LHCN-M2 (cell line): ENCODE data around the gene MUC13. TPM values are rescaled to one million over a fixed set of nuclear protein-coding genes. Genes with fewer than 3 reads are reported as not detected.

Experiments used
- DNase-seq: peaks from one replicate; pipeline ENCODE4 v3.0.0-alpha.2; 2012; ENCODE audit warnings: low read depth
- total RNA-seq: library from RNA; depleted of rRNA; stranded (reverse); fragments of >200 nt; gene quantifications from 2 replicates; pipeline ENCODE4 v1.2.3, GENCODE V29; 2014

MUC13 gene
- total RNA-seq, 1 experiment from 2014 or later = 0.17 TPM

DNA sequence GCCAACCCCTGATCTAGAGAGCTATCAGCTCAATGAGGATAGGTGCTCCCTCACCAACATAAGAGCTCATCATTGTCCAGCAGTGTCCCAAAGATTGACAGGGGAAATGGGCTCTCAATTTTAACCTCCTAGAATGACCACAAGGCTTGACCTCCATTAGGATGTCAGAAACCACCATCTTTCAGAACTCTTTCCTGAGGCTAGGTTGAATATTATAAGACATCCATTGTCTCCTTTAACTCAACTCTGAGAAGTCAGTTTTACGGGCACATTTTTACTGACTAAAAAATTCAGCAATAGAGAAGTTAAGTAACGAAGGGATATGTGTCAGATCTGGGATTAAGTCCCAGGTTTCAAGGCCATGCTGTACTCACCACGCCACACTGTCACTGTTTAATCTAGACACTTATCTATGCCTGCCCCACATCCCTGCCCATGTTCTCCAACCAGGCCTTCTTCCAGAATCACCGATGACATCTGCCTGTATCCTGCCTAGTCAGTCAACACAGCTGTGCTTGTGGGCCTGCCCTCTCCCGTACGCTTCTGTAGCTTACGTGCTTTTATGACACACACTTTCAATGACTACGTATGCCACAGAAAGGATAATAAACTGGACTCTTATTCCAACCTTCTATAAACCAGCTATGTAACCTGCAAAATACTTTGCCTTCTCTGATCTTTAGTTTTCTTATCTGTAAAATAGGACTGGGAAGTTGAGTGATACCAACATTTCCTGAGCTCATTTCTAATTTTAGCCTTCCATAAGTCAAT, 17.1 kb upstream of the MUC13 start:
- peak; percentile 77 for DNase-seq

GRCh38 chr3:124950026-124950425, 15.5 kb upstream of the MUC13 start:
- DNase-seq = no peak

- no peak for DNase-seq
Observed at GRCh38 chr3:124942613-124943012, 8.1 kb upstream of the MUC13 start.

- DNase-seq = no peak
Observed at GRCh38 chr3:124941771-124942170, 7.2 kb upstream of the MUC13 start.

- DNase-seq = no peak
Observed at GRCh38 chr3:124939661-124940060, 5.1 kb upstream of the MUC13 start.

GRCh38 chr3:124938896-124939295, 4.3 kb upstream of the MUC13 start:
- DNase-seq = no peak

- no peak for DNase-seq
Observed at GRCh38 chr3:124937049-124937448, 2.5 kb upstream of the MUC13 start.

DNA sequence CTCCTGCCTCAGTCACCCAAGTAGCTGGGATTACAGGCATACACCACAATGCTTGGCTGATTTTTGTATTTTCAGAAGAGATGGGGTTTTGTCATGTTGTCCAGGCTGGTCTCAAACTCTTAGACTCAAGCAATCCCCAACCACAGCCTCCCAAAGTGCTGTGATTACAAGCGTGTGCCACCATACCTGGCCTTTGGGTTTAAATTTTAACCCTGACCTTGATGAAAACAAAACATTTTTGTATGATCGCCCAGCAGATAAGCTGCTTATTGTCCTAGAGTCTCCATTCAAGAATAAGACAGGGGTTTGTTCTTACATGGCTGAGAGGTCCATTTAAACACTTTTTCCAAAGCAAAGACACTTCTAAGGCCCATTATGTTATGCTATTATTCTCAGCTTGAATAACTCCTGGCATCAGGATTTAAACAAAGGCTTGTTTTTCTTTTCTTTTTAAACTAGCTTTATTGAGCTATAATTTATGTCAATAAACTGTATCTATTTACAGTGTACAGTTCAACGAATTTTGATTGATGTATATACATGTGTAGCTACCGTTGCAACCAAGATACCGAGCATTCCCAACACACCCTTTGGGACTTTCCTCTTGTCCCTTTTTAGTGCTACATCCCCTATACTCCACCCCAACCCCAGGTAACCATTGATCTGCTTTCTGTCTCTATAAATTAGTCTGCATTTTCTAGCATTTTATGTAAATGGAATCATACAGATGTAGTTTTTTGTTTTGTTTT, 1.4 kb upstream of the MUC13 start:
- DNase-seq = no peak

GRCh38 chr3:124935264-124935663, 713 bp upstream of the MUC13 start:
- DNase-seq = no peak

DNA sequence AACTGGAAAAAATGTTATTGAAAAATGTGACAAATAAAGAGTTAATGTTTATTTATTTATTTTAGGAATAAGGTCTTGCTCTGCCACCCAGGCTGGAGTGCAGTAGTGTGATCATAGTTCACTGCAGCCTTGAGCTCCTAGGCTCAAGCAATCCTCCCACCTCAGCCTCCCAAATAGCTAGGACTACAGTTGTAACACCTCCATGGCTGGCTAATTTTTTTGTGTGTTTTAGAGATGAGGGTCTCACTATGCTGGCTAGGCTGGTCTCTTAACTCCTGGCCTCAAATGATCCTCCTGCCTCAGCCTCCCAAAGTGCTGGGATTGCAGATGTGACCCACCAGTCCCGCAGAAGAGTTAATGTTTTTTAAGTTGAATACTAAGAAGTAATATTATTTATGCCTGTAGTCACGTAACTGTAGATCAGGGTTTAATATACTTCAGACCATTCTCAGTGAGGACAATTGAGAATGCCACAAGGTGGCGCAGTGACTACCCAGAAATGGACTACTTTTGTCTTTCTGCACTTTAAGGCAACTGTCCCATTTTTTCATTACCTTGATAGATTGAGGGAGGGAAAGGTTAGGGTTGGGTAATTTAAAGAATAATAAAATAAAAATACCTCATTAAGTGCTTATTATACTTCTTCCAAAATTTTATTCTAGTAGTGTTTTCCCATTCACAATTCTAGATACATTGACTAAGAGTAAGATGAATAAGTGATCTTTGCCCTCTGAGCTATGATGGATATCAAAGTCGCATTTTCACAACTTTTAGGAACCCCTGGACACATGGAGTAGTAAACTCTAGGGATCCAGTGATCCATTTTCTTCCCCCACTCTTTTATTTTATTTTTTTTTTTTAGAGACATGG, 6.0 kb downstream of the MUC13 start:
- peak; percentile 63 for DNase-seq

GRCh38 chr3:124927574-124928045, 6.9 kb downstream of the MUC13 start:
- DNase-seq = no peak

GRCh38 chr3:124926426-124927101, 8.0 kb downstream of the MUC13 start:
- DNase-seq = no peak

- no peak for DNase-seq
Observed at GRCh38 chr3:124924741-124925140, 9.8 kb downstream of the MUC13 start.

DNA sequence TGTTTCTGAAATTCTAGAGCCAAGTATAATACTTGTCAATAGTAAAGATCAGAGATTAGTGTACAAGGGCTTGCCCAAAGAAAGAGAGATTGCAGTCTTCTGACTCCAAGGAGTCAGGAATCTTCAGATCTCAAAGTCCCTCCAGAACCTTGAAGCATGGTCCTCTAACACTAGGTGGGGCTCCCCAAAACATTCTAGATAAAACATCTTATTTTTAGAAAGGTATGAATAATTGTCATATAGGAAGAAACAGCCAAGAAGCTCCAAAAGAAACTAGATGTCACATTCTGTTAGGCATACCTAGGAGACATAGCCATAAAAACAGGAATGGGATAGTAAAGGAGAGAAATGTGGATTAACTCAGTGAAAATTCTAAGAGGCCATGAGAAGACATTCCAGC, 10.7 kb downstream of the MUC13 start:
- no peak for DNase-seq

DNA sequence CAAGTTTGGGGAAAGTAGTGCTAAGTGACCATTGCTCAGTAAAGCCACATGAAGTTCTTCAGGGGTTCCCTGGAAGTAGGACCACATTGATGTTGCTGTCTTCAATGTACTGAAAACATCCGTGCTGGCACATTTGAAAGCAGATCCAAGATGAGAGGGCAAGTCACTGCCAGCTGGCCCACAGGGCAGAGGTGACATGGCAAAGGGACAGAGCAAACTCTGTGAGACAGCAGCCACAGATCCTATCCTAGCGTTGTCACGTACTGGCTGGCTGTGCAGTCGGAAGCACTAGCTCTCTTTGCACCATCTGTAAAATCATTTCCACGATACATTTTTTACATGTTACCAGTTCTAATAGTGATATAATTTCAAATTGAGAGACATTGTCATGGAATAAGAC, 13.8 kb downstream of the MUC13 start:
- no peak for DNase-seq

DNA sequence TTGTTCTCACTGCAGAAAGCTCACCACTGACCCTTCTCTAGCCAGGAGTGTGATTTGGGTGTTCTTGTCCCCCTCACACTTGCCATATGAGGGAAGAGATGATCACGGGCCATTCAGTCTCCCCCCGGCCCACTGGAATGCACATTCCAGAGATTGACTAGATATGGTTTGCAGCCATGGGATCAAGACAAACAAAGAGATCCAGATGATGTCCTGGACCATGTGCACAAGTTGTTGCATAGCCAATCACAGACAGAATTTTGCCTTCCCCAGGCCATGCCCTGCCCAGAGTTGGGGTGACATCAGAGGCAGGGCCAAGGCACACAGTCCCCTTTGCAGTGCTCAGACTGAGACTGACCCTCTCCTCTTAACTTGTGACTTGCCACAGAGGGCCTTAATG, 14.8 kb downstream of the MUC13 start:
- no peak for DNase-seq

GRCh38 chr3:124918524-124918923, 16.0 kb downstream of the MUC13 start:
- no peak for DNase-seq

DNA sequence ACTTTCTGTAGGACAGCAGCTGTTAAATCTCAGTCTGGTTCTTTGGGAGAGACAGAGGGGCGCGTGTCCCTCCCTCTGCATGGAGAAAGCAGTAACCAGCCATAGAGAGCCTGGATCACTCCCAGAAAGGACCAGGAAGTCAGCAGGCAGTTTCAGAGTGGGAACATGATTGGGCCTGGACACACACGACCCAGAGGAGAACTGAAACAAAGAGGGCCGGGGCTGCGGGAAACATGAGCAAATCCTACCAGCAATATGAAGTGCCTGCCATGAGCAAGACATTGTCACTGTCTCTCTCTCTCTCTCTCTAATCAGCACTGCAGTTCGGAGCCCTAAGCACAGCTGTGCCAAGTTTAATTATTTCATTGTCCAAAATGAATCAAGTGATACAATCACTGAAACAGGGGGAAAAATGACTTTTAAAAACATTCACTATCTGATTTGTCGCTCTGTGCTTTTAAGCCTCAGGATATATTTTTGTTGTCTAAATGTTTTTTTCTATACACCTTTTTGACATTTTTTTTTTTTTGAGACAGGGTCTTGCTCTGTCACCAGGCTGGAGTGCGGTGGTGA, 17.6 kb downstream of the MUC13 start:
- DNase-seq = no peak

GRCh38 chr3:124915254-124915653, 19.3 kb downstream of the MUC13 start:
- no peak for DNase-seq

DNA sequence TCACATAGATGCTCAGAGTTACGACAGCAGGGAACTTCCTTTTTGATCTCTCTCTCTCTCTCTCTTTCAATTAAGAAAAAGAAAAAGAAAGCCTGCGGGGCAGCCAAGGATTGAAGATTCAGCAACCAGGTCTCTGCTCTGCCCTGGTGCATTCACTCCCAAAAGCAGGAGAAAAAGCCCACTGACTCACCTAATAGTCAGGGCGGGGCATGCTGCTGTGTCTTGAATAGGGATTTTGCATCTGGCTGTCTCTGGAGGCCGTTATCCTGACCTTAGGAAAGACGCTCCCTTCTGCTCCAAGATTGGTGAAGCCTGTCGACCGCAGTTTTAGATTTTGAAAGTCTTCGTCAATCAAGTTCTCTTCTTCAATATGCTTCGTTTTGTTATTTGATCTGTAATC, 26.6 kb downstream of the MUC13 start:
- DNase-seq = no peak
